Neural progenitor cell (in vitro differentiated cells): Measurements from ENCODE around the gene SPP1. TPM values are rescaled to one million over a fixed set of nuclear protein-coding genes. Genes with fewer than 3 reads are reported as not detected.

Source experiments
- DNase-seq: peaks from one replicate; pipeline ENCODE4 v3.0.0-alpha.2; 2016; ENCODE audit warnings: low spot score
- H2AFZ ChIP-seq: fragments of 200-600 bp; sonication (generic); replicated peaks from 2 replicates; pipeline ENCODE4 v1.6.1; 2016; ENCODE audit warnings: antibody characterized with exemption
- H3F3A ChIP-seq: fragments of 200-600 bp; sonication (generic); 2 replicates; pipeline ENCODE4 v1.6.1; 2016; ENCODE audit warnings: antibody characterized with exemption, low read depth
- H3K27ac ChIP-seq: fragments of 200-600 bp; sonication (generic); 2 replicates; pipeline ENCODE4 v1.5.1; 2016; ENCODE audit warnings: mild to moderate bottlenecking
- H3K27me3 ChIP-seq: fragments of 200-600 bp; sonication (generic); 2 replicates; pipeline ENCODE4 v1.6.1; 2016; ENCODE audit warnings: mild to moderate bottlenecking, moderate library complexity
- H3K36me3 ChIP-seq: fragments of 200-600 bp; sonication (generic); 2 replicates; pipeline ENCODE4 v1.5.1; 2016
- H3K4me1 ChIP-seq: fragments of 200-600 bp; sonication (generic); 2 replicates; pipeline ENCODE4 v1.6.1; 2016; ENCODE audit warnings: mixed run types
- H3K4me2 ChIP-seq: fragments of 200-600 bp; sonication (generic); 2 replicates; pipeline ENCODE4 v1.6.1; 2016
- H3K4me3 ChIP-seq: fragments of 200-600 bp; sonication (generic); 2 replicates; pipeline ENCODE4 v1.5.1; 2016
- H3K79me2 ChIP-seq: fragments of 200-600 bp; sonication (generic); 2 replicates; pipeline ENCODE4 v1.6.1; 2016; ENCODE audit warnings: low read depth
- H3K9ac ChIP-seq: fragments of 200-600 bp; sonication (generic); 2 replicates; pipeline ENCODE4 v1.6.1; 2016
- H3K9me3 ChIP-seq: fragments of 200-600 bp; sonication (generic); 2 replicates; pipeline ENCODE4 v1.5.1; 2016; ENCODE audit warnings: low read depth
- H4K20me1 ChIP-seq: fragments of 200-600 bp; sonication (generic); 2 replicates; pipeline ENCODE4 v1.6.1; 2016; ENCODE audit warnings: low read depth
- H3K27ac Mint-ChIP-seq: 3 replicates; pipeline ENCODE4 v1.8.0; 2021; ENCODE audit warnings: mixed read lengths
- H3K27me3 Mint-ChIP-seq: 2 replicates; pipeline ENCODE4 v1.8.0; 2022; ENCODE audit warnings: low read depth, mild to moderate bottlenecking, inconsistent platforms, moderate library complexity, mixed read lengths; ENCODE audit not compliant: insufficient read depth
- H3K36me3 Mint-ChIP-seq: 3 replicates; pipeline ENCODE4 v1.8.0; 2021; ENCODE audit warnings: mixed read lengths
- H3K4me1 Mint-ChIP-seq: 3 replicates; pipeline ENCODE4 v1.8.0; 2021; ENCODE audit warnings: mixed read lengths
- H3K4me3 Mint-ChIP-seq: 3 replicates; pipeline ENCODE4 v1.8.0; 2021; ENCODE audit warnings: mild to moderate bottlenecking, moderate library complexity, mixed read lengths
- H3K9me3 Mint-ChIP-seq: 3 replicates; pipeline ENCODE4 v1.8.0; 2020; ENCODE audit warnings: mixed read lengths
- CTCF ChIP-seq: fragments of 200-600 bp; sonication (generic); IDR thresholded peaks from 2 replicates; pipeline ENCODE4 v1.5.1; 2017; ENCODE audit warnings: antibody characterized with exemption, mild to moderate bottlenecking
- EZH2 ChIP-seq: fragments of 200-600 bp; sonication (generic); IDR thresholded peaks from 2 replicates; pipeline ENCODE4 v1.6.1; 2017; ENCODE audit warnings: antibody characterized with exemption, mild to moderate bottlenecking, moderate library complexity
- EZH2phosphoT487 ChIP-seq: fragments of 200-600 bp; sonication (generic); IDR thresholded peaks from 2 replicates; pipeline ENCODE4 v1.6.1; 2017; ENCODE audit warnings: antibody characterized with exemption
- total RNA-seq: library from RNA; depleted of rRNA; stranded (reverse); fragments of >200 nt; gene quantifications from 2 replicates; pipeline ENCODE4 v1.2.3, GENCODE V29; 2015; ENCODE audit warnings: low replicate concordance

The SPP1 gene
- total RNA-seq, 1 donor from 2014 or later: 0.54 TPM

DNA sequence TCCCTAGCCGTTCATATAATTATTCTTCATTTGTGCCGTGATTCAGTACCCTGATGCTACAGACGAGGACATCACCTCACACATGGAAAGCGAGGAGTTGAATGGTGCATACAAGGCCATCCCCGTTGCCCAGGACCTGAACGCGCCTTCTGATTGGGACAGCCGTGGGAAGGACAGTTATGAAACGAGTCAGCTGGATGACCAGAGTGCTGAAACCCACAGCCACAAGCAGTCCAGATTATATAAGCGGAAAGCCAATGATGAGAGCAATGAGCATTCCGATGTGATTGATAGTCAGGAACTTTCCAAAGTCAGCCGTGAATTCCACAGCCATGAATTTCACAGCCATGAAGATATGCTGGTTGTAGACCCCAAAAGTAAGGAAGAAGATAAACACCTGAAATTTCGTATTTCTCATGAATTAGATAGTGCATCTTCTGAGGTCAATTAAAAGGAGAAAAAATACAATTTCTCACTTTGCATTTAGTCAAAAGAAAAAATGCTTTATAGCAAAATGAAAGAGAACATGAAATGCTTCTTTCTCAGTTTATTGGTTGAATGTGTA is 7.0 kb downstream of the SPP1 start:
- Mint-ChIP-seq H3K4me1 (peaks cover 7% of the 10 kb centered on the region), H3K27ac (no peak overlapping the region), H3K4me3 (no peak overlapping the region), H3K36me3 (no peaks in the 10 kb centered on the region), H3K27me3 (no peaks in the 10 kb centered on the region), H3K9me3 (no peaks in the 10 kb centered on the region)
- Histone ChIP-seq H3K36me3 (no peaks in the 10 kb centered on the region), H3K79me2 (no peaks in the 10 kb centered on the region), H2AFZ (no peak overlapping the region), H4K20me1 (no peaks in the 10 kb centered on the region), H3K4me1 (no peaks in the 10 kb centered on the region), H3K4me2 (no peak overlapping the region), H3K27ac (no peak overlapping the region), H3K9ac (no peak overlapping the region), H3F3A (no peaks in the 10 kb centered on the region), H3K27me3 (no peaks in the 10 kb centered on the region), H3K4me3 (no peak overlapping the region), H3K9me3 (no peaks in the 10 kb centered on the region)
- DNase-seq: peak; percentile 55
- TF ChIP-seq CTCF (no peak), EZH2phosphoT487 (no peak), EZH2 (no peak)

GRCh38 chr4:87983996-87984395 is 8.5 kb downstream of the SPP1 start:
- no peak overlapping the region for H2AFZ ChIP-seq

GRCh38 chr4:87985097-87985886 is 9.8 kb downstream of the SPP1 start:
- no peaks in the 10 kb centered on the region for H3K4me1 ChIP-seq
- Mint-ChIP-seq H3K27ac (no peak overlapping the region), H3K4me3 (no peak overlapping the region), H3K9me3 (no peaks in the 10 kb centered on the region), H3K36me3 (no peaks in the 10 kb centered on the region), H3K4me1 (peaks cover 3% of the 10 kb centered on the region), H3K27me3 (peaks cover under 1% of the 10 kb centered on the region)
- H3K4me3 ChIP-seq: no peak overlapping the region
- TF ChIP-seq EZH2phosphoT487 (no peak), CTCF (peak; percentile 61)
- peak; percentile 70 for DNase-seq
- no peaks in the 10 kb centered on the region for H3F3A ChIP-seq
- H3K9ac ChIP-seq: no peak overlapping the region
- no peaks in the 10 kb centered on the region for H4K20me1 ChIP-seq
- no peaks in the 10 kb centered on the region for H3K27me3 ChIP-seq
- H3K27ac ChIP-seq: no peak overlapping the region
- no peak overlapping the region for H3K4me2 ChIP-seq
- H2AFZ ChIP-seq: no peak overlapping the region
- H3K79me2 ChIP-seq: no peaks in the 10 kb centered on the region
- H3K36me3 ChIP-seq: no peaks in the 10 kb centered on the region
- H3K9me3 ChIP-seq: no peaks in the 10 kb centered on the region

More at GRCh38 chr4:87983996-87984395, 8.5 kb downstream of the SPP1 start:
- no peak for DNase-seq
- Mint-ChIP-seq H3K36me3 (no peaks in the 10 kb centered on the region), H3K4me1 (peaks cover 3% of the 10 kb centered on the region), H3K9me3 (no peaks in the 10 kb centered on the region), H3K27ac (no peak overlapping the region), H3K27me3 (no peaks in the 10 kb centered on the region), H3K4me3 (no peak overlapping the region)
- Histone ChIP-seq H4K20me1 (no peaks in the 10 kb centered on the region), H3K36me3 (no peaks in the 10 kb centered on the region), H3K4me1 (no peaks in the 10 kb centered on the region), H3K27ac (no peak overlapping the region), H3K79me2 (no peaks in the 10 kb centered on the region), H3F3A (no peaks in the 10 kb centered on the region), H3K9ac (no peak overlapping the region), H3K4me2 (no peak overlapping the region), H3K4me3 (no peak overlapping the region), H3K9me3 (no peaks in the 10 kb centered on the region), H3K27me3 (no peaks in the 10 kb centered on the region)
- TF ChIP-seq CTCF: no peak
- no peak for TF ChIP-seq EZH2
- no peak for TF ChIP-seq EZH2phosphoT487
